Measurements from ENCODE around the gene NPAS2. TPM values are rescaled to one million over a fixed set of nuclear protein-coding genes. Genes with fewer than 3 reads are reported as not detected.

NPAS2 gene
- total RNA-seq, 4 donors from 2014 or later = 14.1 to 45.8 (median 28.1) TPM

DNA sequence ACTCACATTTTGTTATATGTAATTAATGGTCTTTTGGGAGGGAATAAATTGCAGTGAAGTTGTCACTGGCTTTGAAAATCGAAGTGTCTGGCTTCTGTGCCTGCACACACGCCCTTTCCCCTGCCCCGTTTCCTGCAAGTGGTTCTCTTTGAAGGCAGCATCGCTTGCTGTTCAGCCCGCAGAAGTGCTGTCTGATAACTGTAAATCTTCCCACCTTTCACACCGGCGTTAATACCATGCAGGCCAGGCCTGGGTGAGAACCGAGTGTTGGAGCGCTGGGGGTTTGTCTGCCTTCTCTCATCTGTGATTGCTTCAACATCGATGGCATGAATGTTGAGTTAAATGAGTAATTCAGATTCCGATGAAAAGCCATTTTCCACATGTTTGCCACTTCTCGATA, 144.3 kb downstream of the NPAS2 start:
- Histone ChIP-seq H3K27ac (replicated peaks in 1 of 4) (no peak overlapping the region), H3K36me3 (peaks cover 0 to 36% (median 15%) of the 10 kb centered on the region in 4 donors), H3K4me3 (no peak overlapping the region), H3K4me1 (peaks cover 0 to 8% (median 6%) of the 10 kb centered on the region in 4 donors), H3K27me3 (no peaks in the 10 kb centered on the region), H3K9me3 (no peaks in the 10 kb centered on the region)
- no peak for TF ChIP-seq EP300 (IDR thresholded peaks at IDR 0.05)
- TF ChIP-seq, protein P1, sequence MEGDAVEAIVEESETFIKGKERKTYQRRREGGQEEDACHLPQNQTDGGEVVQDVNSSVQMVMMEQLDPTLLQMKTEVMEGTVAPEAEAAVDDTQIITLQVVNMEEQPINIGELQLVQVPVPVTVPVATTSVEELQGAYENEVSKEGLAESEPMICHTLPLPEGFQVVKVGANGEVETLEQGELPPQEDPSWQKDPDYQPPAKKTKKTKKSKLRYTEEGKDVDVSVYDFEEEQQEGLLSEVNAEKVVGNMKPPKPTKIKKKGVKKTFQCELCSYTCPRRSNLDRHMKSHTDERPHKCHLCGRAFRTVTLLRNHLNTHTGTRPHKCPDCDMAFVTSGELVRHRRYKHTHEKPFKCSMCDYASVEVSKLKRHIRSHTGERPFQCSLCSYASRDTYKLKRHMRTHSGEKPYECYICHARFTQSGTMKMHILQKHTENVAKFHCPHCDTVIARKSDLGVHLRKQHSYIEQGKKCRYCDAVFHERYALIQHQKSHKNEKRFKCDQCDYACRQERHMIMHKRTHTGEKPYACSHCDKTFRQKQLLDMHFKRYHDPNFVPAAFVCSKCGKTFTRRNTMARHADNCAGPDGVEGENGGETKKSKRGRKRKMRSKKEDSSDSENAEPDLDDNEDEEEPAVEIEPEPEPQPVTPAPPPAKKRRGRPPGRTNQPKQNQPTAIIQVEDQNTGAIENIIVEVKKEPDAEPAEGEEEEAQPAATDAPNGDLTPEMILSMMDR (IDR thresholded peaks at IDR 0.05) = no peak
- TF ChIP-seq POLR2AphosphoS5 (IDR thresholded peaks at IDR 0.05) = no peak
- TF ChIP-seq POLR2A (IDR thresholded peaks at IDR 0.05; ENCODE audit: low read depth) = no peak
- no peak for DNase-seq (ENCODE audit: extremely low spot score)
- intact Hi-C loops (cut with DNase I) = no loop called here
- 77% methylated on average over 12 of the region's 12 CpGs for WGBS

DNA sequence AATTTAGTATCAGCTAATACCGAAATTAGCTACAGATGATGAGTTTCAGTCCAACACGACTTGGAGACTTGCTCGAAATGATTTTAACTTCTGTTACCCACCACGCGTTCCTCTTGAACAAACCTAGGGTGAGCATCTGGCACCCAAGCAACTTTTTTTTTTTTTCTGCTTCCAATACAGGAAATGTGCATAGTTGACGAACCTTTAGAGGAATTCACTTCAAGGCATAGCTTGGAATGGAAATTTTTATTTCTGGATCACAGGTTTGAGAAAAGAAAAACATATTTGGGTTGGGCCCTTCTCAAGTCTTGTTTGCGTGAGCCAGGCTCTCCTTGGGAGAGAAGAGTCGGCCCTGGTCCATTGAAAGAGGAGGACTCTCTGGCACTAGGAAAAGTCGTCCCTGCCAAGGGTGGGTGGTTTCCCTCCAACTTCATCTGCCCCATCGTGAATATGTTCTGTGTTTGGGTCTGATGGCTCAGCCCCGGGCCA, 144.8 kb downstream of the NPAS2 start:
- H3K27ac ChIP-seq (replicated peaks in 1 of 4) = no peak overlapping the region
- no peak for DNase-seq (ENCODE audit: extremely low spot score)
- intact Hi-C loops (cut with DNase I) = no loop called here

DNA sequence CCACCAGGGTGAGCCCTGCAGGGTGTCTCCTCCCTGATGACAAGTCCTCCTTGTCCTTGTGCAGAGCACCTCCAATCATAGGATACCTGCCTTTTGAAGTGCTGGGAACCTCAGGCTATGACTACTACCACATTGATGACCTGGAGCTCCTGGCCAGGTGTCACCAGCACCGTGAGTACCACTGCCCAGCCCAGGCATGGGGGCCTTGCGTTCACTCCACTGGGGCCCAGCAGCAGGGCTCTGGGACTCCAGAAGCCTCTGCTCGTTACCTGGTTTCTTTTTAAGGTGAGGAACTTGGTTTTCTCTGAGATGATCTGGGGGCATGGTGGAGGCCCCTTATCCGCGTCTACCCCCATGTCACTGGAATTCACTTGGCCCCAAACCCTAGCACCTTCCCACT, 145.7 kb downstream of the NPAS2 start:
- intact Hi-C loops (cut with DNase I) = no loop called here
- Histone ChIP-seq H3K27ac (replicated peaks in 1 of 4) (no peak overlapping the region), H3K4me1 (peaks cover 0 to 6% (median 0%) of the 10 kb centered on the region in 4 donors), H3K4me3 (no peak overlapping the region), H3K9me3 (no peaks in the 10 kb centered on the region), H3K27me3 (no peaks in the 10 kb centered on the region), H3K36me3 (peaks cover 0 to 50% (median 26%) of the 10 kb centered on the region in 4 donors)
- 95% methylated on average over 5 of the region's 5 CpGs for WGBS
- no peak for DNase-seq (ENCODE audit: extremely low spot score)
- TF ChIP-seq EP300 (IDR thresholded peaks at IDR 0.05) (no peak), POLR2A (IDR thresholded peaks at IDR 0.05; ENCODE audit: low read depth) (no peak), POLR2AphosphoS5 (IDR thresholded peaks at IDR 0.05) (no peak)
- TF ChIP-seq, protein P1 (IDR thresholded peaks at IDR 0.05) = no peak

More for the DNA sequence above, 144.8 kb downstream of the NPAS2 start:
- no peak for TF ChIP-seq POLR2A (IDR thresholded peaks at IDR 0.05; ENCODE audit: low read depth)
- TF ChIP-seq, protein P1 (IDR thresholded peaks at IDR 0.05) = no peak
- TF ChIP-seq POLR2AphosphoS5 (IDR thresholded peaks at IDR 0.05) = no peak
- TF ChIP-seq EP300 (IDR thresholded peaks at IDR 0.05) = no peak
- WGBS = 70% methylated on average over 11 of the region's 11 CpGs
- no peak overlapping the region for H3K4me3 ChIP-seq
- peaks cover 0 to 6% (median under 1%) of the 10 kb centered on the region in 4 donors for H3K4me1 ChIP-seq
- no peaks in the 10 kb centered on the region for H3K27me3 ChIP-seq
- H3K9me3 ChIP-seq = no peaks in the 10 kb centered on the region
- H3K36me3 ChIP-seq = peaks cover 0 to 41% (median 18%) of the 10 kb centered on the region in 4 donors

DNA sequence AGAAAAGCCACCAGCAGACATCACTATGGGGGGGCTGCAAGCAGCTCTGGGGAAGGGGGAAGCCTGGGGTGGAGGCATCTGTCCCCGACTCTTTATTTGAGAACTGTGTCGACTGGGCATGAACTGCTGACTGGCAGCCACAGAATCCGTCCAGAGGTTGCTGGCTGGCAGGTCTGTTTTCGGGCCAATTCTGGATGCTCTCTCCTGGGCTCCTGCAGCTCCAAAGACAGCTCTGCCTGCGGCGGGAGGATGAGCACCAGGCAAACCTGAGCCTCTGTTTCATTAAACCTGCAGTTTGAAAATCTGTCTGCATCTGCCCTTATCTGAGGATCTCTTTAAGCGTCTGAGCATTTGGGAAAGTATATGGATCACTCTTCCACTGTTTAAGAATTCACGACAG, 147.8 kb downstream of the NPAS2 start:
- no peak for TF ChIP-seq POLR2AphosphoS5 (IDR thresholded peaks at IDR 0.05)
- no peak for TF ChIP-seq EP300 (IDR thresholded peaks at IDR 0.05)
- WGBS = 88% methylated on average over 8 of the region's 8 CpGs
- Histone ChIP-seq H3K4me3 (no peak overlapping the region), H3K9me3 (no peaks in the 10 kb centered on the region), H3K36me3 (peaks cover 0 to 70% (median 46%) of the 10 kb centered on the region in 4 donors), H3K27me3 (no peaks in the 10 kb centered on the region), H3K4me1 (peaks cover 0 to 3% (median 0%) of the 10 kb centered on the region in 4 donors), H3K27ac (replicated peaks in 1 of 4) (no peak overlapping the region)
- DNase-seq (ENCODE audit: extremely low spot score) = no peak
- intact Hi-C loops (cut with DNase I) = no loop called here

DNA sequence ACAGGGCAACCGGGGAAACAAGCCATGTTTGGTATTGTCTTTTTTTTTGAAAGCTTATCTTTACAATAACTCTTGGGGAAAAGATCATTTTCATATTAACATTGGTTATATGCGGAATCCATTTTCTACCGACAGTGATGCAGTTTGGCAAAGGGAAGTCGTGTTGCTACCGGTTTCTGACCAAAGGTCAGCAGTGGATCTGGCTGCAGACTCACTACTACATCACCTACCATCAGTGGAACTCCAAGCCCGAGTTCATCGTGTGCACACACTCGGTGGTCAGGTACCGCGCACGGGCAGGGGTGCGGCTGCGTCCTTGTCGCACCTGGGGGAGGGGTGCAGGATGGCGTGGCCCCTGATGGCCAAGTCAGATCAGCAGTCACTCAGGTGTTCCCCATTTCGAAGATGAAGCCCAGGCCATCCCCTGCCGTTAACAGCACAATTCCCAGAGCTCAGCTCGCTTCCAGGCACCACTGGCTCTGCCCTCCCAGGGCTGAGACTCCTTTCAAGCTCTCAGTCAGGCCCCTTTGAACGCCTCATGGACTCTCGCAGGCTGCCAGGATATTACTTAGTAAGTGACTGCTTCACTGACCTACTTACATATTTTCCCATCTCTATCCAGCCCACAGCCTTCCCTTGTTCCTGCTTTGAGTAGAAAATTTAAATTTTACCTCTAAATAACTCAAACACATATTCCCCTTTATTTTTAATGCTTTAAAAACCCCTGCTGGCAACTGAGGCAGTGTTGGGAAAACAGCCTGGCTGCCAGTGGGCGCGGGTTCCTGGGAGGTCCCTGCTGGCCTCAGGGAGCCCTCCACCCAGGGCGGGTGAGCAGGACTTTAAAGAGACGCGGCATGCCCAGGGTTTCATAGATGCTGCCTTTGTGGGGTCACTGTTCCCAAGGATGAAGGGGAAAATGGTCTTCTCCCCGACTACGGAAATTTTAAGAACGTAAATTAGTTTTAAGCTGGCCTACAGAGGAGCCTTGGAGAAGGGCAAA, 148.5 kb downstream of the NPAS2 start:
- intact Hi-C loops (cut with DNase I) = no loop called here
- no peak overlapping the region for H3K4me3 ChIP-seq
- H3K27ac ChIP-seq (replicated peaks in 1 of 4) = no peak overlapping the region
- no peaks in the 10 kb centered on the region for H3K4me1 ChIP-seq
- DNase-seq (ENCODE audit: extremely low spot score) = no peak
- 88% methylated on average over 27 of the region's 28 CpGs for WGBS
- no peaks in the 10 kb centered on the region for H3K9me3 ChIP-seq
- H3K27me3 ChIP-seq = no peaks in the 10 kb centered on the region
- TF ChIP-seq, protein P1 (IDR thresholded peaks at IDR 0.05) = no peak
- no peak for TF ChIP-seq POLR2A (IDR thresholded peaks at IDR 0.05; ENCODE audit: low read depth)
- TF ChIP-seq EP300 (IDR thresholded peaks at IDR 0.05) = no peak
- no peak for TF ChIP-seq POLR2AphosphoS5 (IDR thresholded peaks at IDR 0.05)
- H3K36me3 ChIP-seq = peaks cover 0 to 77% (median 50%) of the 10 kb centered on the region in 4 donors

All from esophagus muscularis mucosa (tissue), 4 donors.